AG10803 (cell line): ENCODE measurements around the gene EPS8.
"Not testable (repeated sequence)": the region's sequence is repeated elsewhere in the genome, so short reads cannot be mapped to it uniquely, and the experiment has no call there.

Experiments
- DNase-seq: peaks from one replicate; pipeline ENCODE4 v3.0.0; 2010; ENCODE audit warnings: low read depth
- H3K4me3 ChIP-seq: 2 replicates; pipeline ENCODE4 v1.5.1; 2011; ENCODE audit warnings: mild to moderate bottlenecking, low read length, control low read depth
- TF ChIP-seq, protein P1 (sequence below): conservative IDR thresholded peaks from 2 replicates; pipeline ENCODE4 v1.5.1; 2011; ENCODE audit warnings: mild to moderate bottlenecking, low read length, control low read depth, inconsistent platforms

EPS8 gene

DNA sequence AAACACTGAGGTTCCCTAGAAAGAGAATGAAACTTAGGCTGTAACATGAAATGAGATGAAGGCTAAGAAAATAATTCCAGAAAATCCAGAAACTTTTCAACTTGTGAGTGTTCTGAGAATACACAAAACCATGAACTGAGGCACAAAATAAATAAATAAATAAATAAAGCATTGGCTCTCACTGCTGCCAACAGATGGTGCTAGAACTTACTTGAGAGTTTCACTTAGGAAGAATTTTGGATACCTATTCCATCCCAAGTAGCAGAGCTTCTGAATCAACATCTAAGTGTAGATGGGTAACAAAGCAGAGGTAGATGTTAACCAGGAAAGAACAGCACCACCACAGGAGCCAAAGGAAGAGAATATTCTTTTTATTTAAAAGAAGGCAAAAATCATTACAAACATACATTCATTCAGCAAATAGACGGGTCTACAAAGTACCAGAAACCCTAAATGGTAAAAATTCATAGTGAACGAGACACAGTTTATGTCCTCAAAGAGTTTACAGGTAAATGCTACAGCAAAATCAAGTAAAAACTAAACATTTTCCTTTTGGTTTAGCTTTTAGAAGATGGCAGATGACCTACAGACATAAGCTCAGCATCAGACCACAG is 16.7 kb downstream of the EPS8 start:
- H3K4me3 ChIP-seq: no peak overlapping the region
- TF ChIP-seq, protein P1, sequence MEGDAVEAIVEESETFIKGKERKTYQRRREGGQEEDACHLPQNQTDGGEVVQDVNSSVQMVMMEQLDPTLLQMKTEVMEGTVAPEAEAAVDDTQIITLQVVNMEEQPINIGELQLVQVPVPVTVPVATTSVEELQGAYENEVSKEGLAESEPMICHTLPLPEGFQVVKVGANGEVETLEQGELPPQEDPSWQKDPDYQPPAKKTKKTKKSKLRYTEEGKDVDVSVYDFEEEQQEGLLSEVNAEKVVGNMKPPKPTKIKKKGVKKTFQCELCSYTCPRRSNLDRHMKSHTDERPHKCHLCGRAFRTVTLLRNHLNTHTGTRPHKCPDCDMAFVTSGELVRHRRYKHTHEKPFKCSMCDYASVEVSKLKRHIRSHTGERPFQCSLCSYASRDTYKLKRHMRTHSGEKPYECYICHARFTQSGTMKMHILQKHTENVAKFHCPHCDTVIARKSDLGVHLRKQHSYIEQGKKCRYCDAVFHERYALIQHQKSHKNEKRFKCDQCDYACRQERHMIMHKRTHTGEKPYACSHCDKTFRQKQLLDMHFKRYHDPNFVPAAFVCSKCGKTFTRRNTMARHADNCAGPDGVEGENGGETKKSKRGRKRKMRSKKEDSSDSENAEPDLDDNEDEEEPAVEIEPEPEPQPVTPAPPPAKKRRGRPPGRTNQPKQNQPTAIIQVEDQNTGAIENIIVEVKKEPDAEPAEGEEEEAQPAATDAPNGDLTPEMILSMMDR: peak; percentile 51
- DNase-seq: peak; percentile 49

DNA sequence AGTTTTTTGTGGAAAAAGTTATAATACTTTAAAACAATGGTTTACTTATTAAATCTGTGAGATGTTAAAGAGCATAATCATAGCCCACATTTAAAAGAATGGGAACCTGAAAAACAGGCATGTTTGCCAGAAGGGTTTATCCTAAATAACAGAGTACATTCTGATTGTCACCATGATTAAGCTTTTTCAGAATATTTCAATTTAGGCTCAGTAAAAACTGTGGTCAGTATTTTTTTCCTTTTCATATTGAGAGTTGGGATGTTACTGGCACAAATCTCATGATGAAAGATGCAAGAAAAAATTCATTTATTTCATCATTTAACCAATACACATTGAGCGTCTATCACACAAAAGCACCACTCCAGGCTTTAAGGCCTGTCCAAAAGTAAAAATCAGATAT is 18.6 kb downstream of the EPS8 start:
- TF ChIP-seq, protein P1: no peak
- no peak overlapping the region for H3K4me3 ChIP-seq
- peak; percentile 37 for DNase-seq

DNA sequence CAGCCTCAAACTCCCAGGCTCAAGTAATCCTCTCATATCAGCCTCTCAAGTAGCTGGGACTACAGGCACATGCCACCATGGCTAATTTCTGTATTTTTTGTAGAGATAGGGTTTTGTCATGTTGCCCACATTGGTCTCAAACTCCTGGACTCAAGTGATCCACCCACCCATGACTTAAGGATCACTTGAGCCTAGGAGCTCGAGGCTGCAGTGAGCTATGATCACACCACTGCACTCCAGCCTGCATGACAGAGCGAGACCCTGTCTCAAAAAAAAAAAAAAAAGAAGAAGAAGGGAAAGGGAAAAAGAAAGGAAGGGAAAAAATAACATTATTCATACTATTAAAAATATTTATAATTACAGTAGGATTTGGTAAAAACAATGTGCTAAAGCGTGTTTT is 19.2 kb downstream of the EPS8 start:
- H3K4me3 ChIP-seq: no peak overlapping the region
- DNase-seq: no peak
- TF ChIP-seq, protein P1: no peak

DNA sequence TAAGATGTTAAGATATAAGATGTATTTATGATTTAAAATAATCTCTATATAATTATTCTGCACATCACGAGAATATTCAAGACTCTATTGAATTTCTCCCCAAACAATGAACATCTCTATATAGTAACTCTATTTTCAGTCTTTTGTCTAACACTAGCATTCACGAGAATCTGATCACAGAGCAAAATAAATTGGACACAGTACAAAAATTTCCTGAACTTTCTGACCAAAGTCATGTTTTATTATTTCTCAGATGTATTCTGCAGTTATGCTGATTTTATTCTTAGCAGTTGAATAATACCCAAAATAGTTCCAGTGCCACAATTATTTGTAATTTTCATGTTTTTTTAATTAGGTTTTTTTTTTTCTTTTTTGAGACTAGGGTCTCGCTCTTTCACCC is 19.6 kb downstream of the EPS8 start:
- no peak for DNase-seq
- H3K4me3 ChIP-seq: no peak overlapping the region
- TF ChIP-seq, protein P1: no peak

DNA sequence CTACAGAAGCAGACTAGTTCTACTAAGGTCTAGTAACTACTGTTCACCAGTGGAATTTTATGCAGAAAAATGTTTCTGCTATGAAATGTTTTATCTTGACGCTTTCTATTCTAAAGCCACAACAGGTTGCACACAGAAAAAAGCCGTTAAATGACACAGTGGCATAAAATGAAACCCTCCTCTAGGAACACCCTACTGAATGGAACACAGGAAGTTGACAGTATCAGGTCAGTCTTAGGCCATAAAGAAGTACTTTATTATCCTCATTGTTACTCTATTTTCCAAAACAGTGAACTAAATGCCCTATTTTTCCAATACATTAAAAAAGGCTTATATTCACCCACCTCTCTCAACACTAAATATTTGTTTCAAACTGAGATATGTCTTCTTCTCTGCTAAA is 21.9 kb downstream of the EPS8 start:
- TF ChIP-seq, protein P1: no peak

DNA sequence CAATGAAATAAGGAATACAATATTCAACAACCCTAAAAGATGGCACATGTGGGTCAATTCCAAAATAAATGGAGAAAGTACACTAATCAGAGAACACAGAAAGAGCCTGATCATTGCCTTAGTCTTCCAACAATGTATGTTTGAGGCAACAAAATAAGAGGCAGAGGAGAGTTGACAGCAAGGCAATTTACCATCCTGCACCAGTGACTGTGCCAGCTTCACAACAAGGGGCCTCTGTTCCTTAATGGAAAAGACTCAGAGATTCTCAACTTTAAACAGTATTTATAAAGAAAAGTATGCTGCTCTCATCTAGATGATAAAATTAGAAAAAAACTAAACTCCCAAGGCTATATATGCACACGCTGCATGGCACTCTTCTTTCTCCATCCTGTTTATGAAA is 25.9 kb downstream of the EPS8 start:
- H3K4me3 ChIP-seq: no peak overlapping the region
- no peak for DNase-seq
- TF ChIP-seq, protein P1: no peak

More for the DNA sequence above, 21.9 kb downstream of the EPS8 start:
- no peak overlapping the region for H3K4me3 ChIP-seq
- no peak for DNase-seq

DNA sequence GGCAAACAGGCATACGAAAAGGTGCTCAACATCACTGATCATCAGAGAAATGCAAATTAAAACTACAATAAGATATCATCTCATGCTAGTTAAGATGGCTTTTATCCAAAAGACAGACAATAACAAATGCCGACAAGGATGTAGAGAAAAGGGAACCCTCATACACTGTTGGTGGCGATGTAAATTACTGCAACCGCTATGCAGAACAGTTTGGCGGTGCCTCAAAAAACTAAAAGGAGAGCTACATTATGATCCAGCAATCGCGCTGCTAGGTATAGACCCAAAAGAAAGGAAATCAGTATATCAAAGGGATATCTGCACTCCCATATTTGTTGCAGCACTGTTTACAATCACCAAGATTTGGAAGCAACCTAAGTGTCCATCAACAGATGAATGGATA is 27.0 kb downstream of the EPS8 start:
- DNase-seq, H3K4me3 ChIP-seq: not testable (repeated sequence)
